Endometrial microvascular endothelial cells (primary cell): Measurements from ENCODE around the gene GBP7. TPM values are rescaled to one million over a fixed set of nuclear protein-coding genes. Genes with fewer than 3 reads are reported as not detected.
"Not testable (repeated sequence)": the region's sequence is repeated elsewhere in the genome, so short reads cannot be mapped to it uniquely, and the experiment has no call there.

Experiments
- in situ Hi-C: cut with HindIII; loops from 2 replicates; pipeline ENCODE4 v1.10.0; 2017; ENCODE audit warnings: low sequenced_read_pairs, low pct_unique_long_range_greater_than_20kb; ENCODE audit errors: inconsistent ontology term
- total RNA-seq: library from RNA; depleted of rRNA; stranded (reverse); fragments of >200 nt; gene quantifications from one replicate; pipeline ENCODE4 v1.2.3, GENCODE V29; 2015; ENCODE audit errors: inconsistent ontology term

Gene GBP7
- total RNA-seq: not detected

- in situ Hi-C loops: no loop called here
Observed at GRCh38 chr1:89175601-89176256, at the start of gene GBP7. TSS of gene GBP7 (minus strand) at chr1:89176003. CDS start at chr1:89171935, 4,068 bp downstream.

- in situ Hi-C loops: no loop called here
Observed at GRCh38 chr1:89221341-89221740, 45.5 kb upstream of the GBP7 start.

GRCh38 chr1:89219851-89220250 is 44.0 kb upstream of the GBP7 start:
- in situ Hi-C loops: not testable (repeated sequence)

- in situ Hi-C loops: not testable (repeated sequence)
Observed at GRCh38 chr1:89218941-89219340, 43.1 kb upstream of the GBP7 start.

- in situ Hi-C loops: no loop called here
Observed at GRCh38 chr1:89213347-89213746, 37.5 kb upstream of the GBP7 start.

GRCh38 chr1:89211035-89211634 is 35.3 kb upstream of the GBP7 start:
- in situ Hi-C loops: no loop called here

- in situ Hi-C loops: no loop called here
Observed at GRCh38 chr1:89206373-89206772, 30.6 kb upstream of the GBP7 start.

GRCh38 chr1:89203166-89203565 is 27.4 kb upstream of the GBP7 start:
- in situ Hi-C loops: no loop called here

- in situ Hi-C loops: no loop called here
Observed at GRCh38 chr1:89201106-89201794, 25.4 kb upstream of the GBP7 start.

GRCh38 chr1:89200663-89201062 is 24.9 kb upstream of the GBP7 start:
- in situ Hi-C loops: no loop called here

GRCh38 chr1:89199525-89200031 is 23.8 kb upstream of the GBP7 start:
- in situ Hi-C loops: no loop called here

GRCh38 chr1:89198491-89199072 is 22.8 kb upstream of the GBP7 start, which contains the start of gene GBP4:
TSS of gene GBP4 (minus strand) at chr1:89198942. CDS start at chr1:89198834, 108 bp downstream.
- in situ Hi-C loops: no loop called here

- in situ Hi-C loops: no loop called here
Observed at GRCh38 chr1:89198081-89198480, 22.3 kb upstream of the GBP7 start.

- in situ Hi-C loops: no loop called here
Observed at GRCh38 chr1:89195476-89195875, 19.7 kb upstream of the GBP7 start.

- in situ Hi-C loops: no loop called here
Observed at GRCh38 chr1:89191314-89191713, 15.5 kb upstream of the GBP7 start.

- in situ Hi-C loops: no loop called here
Observed at GRCh38 chr1:89190017-89190416, 14.2 kb upstream of the GBP7 start.

- in situ Hi-C loops: no loop called here
Observed at GRCh38 chr1:89179343-89179742, 3.5 kb upstream of the GBP7 start.

- in situ Hi-C loops: no loop called here
Observed at GRCh38 chr1:89176971-89177370, 1.2 kb upstream of the GBP7 start.

GRCh38 chr1:89174491-89174890 is 1.3 kb downstream of the GBP7 start:
- in situ Hi-C loops: no loop called here
